Keratinocyte (primary cell): ENCODE measurements around the gene TPCN1.

ENCODE experiments used
- CTCF ChIP-seq, 3 experiments: IDR thresholded peaks in 1 of 3; conservative IDR thresholded peaks in 1 of 3; optimal IDR thresholded peaks in 1 of 3; 2 replicates in 2 of 3; 3 replicates in 1 of 3; pipeline versions ENCODE3 to v1.5.1; 2011; ENCODE audit warnings: low read length in 3 of 3, mild to moderate bottlenecking in 3 of 3, moderate library complexity in 2 of 3, control low read depth in 1 of 3, inconsistent platforms in 1 of 3; ENCODE audit not compliant: insufficient read depth in 2 of 3; ENCODE audit errors: extremely low read depth in 1 of 3
- EZH2 ChIP-seq: IDR thresholded peaks from one replicate; pipeline ENCODE4 v1.6.1; 2012; ENCODE audit warnings: inconsistent platforms, mild to moderate bottlenecking, low read length, moderate library complexity

GRCh38 chr12:113306382-113306781, 85.1 kb downstream of the TPCN1 start:
- TF ChIP-seq CTCF (optimal IDR thresholded peaks at IDR 0.05 in 1 of 3, IDR thresholded peaks at IDR 0.05 in 1 of 3, conservative IDR thresholded peaks at IDR 0.05 in 1 of 3; ENCODE audit: extremely low read depth in 1 of 3, insufficient read depth in 2 of 3, low read length in 3 of 3), result no peak
- TF ChIP-seq EZH2, result no peak
